HG02763 (cell line): ENCODE data around the gene PCDHA5.

Experiments used
- ATAC-seq: cut with Tn5 transposase; IDR thresholded peaks from one replicate; pipeline ENCODE4 v1.9.1; 2021; ENCODE audit warnings: mild to moderate bottlenecking, moderate library complexity; ENCODE audit not compliant: unreplicated experiment

PCDHA5 gene

GRCh38 chr5:140857987-140858240 is 36.5 kb downstream of the PCDHA5 start:
- ATAC-seq, result no peak

- ATAC-seq, result no peak
Observed at GRCh38 chr5:140862441-140863295, 41.3 kb downstream of the PCDHA5 start.

DNA sequence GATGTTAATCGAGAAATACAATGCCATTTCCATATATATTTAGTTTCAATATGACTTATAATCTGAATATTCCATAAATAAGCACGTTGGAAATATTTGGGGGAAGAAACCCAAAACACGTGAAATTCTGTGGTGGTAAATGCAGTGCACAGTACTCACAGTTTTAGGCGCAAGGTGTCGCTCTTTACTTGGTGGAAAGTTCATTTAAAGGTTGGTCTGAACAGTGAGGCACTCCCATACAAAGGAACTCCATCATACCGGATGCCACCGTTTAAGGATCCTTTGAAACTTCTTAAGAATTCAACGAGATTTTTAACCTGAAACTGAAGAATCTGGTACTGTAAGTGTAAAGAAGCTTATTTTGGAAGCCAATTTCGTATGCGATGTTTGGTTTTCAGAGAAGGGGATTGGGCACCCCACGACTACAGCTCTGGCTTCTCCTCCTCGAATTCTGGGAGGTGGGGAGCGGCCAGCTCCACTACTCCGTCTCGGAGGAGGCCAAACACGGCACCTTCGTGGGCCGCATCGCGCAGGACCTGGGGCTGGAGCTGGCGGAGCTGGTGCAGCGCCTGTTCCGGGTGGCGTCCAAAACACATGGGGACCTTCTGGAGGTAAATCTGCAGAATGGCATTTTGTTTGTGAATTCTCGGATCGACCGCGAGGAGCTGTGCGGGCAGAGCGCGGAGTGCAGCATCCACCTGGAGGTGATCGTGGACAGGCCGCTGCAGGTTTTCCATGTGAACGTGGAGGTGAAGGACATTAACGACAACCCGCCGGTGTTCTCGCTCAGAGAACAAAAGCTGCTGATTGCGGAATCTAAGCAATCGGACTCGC is 47.5 kb downstream of the PCDHA5 start, which contains the start of gene PCDHA11:
Gene PCDHA11, plus strand, starts transcription at position 237 of the 834 bp plus-strand sequence. Its CDS starts 147 bp downstream, at position 384.
- no peak for ATAC-seq

- no peak for ATAC-seq
Observed at GRCh38 chr5:140869555-140869886, 48.1 kb downstream of the PCDHA5 start.

GRCh38 chr5:140870221-140871201 is 49.1 kb downstream of the PCDHA5 start:
- ATAC-seq, result no peak
